ENCODE data around the gene ARHGAP11A.

Gene ARHGAP11A

GRCh38 chr15:32688151-32688639 lies 72.9 kb downstream of the ARHGAP11A start:
- no peak for DNase-seq
